HEK293 (cell line): Measurements from ENCODE around the gene IER2.

Source experiments
- GLI4 ChIP-seq: fragments of 450-650 bp; formaldehyde crosslinking; IDR thresholded peaks from 2 replicates; pipeline ENCODE4 v1.5.1; 2016; ENCODE audit warnings: missing biosample characterization, missing genetic modification characterization
- ZNF146 ChIP-seq: fragments of 450-650 bp; formaldehyde crosslinking; IDR thresholded peaks from 2 replicates; pipeline ENCODE4 v1.5.1; 2016; ENCODE audit warnings: missing biosample characterization, missing genetic modification characterization
- ZNF16 ChIP-seq: fragments of 450-650 bp; formaldehyde crosslinking; IDR thresholded peaks from 2 replicates; pipeline ENCODE4 v1.5.1; 2016; ENCODE audit warnings: low read depth, missing biosample characterization, missing genetic modification characterization
- ZNF175 ChIP-seq: fragments of 450-650 bp; formaldehyde crosslinking; IDR thresholded peaks from 2 replicates; pipeline ENCODE4 v1.5.1; 2016; ENCODE audit warnings: missing biosample characterization, missing genetic modification characterization
- ZNF24 ChIP-seq: fragments of 450-650 bp; formaldehyde crosslinking; IDR thresholded peaks from 2 replicates; pipeline ENCODE4 v1.5.1; 2016; ENCODE audit warnings: missing biosample characterization, missing genetic modification characterization
- ZNF510 ChIP-seq: fragments of 450-650 bp; formaldehyde crosslinking; IDR thresholded peaks from 2 replicates; pipeline ENCODE4 v1.5.1; 2018; ENCODE audit warnings: mild to moderate bottlenecking, missing genetic modification characterization, missing biosample characterization; ENCODE audit not compliant: insufficient replicate concordance
- ZNF558 ChIP-seq: fragments of 450-650 bp; formaldehyde crosslinking; IDR thresholded peaks from 2 replicates; pipeline ENCODE4 v1.5.1; 2016; ENCODE audit warnings: missing biosample characterization, missing genetic modification characterization
- ZNF704 ChIP-seq: fragments of 450-650 bp; formaldehyde crosslinking; IDR thresholded peaks from 2 replicates; pipeline ENCODE4 v1.5.1; 2016; ENCODE audit warnings: missing biosample characterization, missing genetic modification characterization
- ZSCAN30 ChIP-seq: fragments of 450-650 bp; IDR thresholded peaks from 2 replicates; pipeline ENCODE4 v1.5.1; 2018; ENCODE audit warnings: missing biosample characterization, mild to moderate bottlenecking, missing genetic modification characterization, moderate library complexity
- TF ChIP-seq, protein P1 (sequence below): fragments of 450-650 bp; formaldehyde crosslinking; IDR thresholded peaks from 2 replicates; pipeline ENCODE4 v1.5.1; 2016; ENCODE audit warnings: missing biosample characterization, missing genetic modification characterization
- TF ChIP-seq, protein P2 (sequence below): fragments of 450-650 bp; formaldehyde crosslinking; IDR thresholded peaks from 2 replicates; pipeline ENCODE4 v1.5.1; 2016; ENCODE audit warnings: missing biosample characterization, missing genetic modification characterization, borderline replicate concordance
- TF ChIP-seq, protein P3 (sequence below): sonication (generic); formaldehyde crosslinking; IDR thresholded peaks from 2 replicates; pipeline ENCODE4 v1.8.1; 2022; ENCODE audit warnings: mild to moderate bottlenecking, moderate library complexity, missing genetic modification reagents
- TF ChIP-seq, protein P4 (sequence below): fragments of 450-650 bp; formaldehyde crosslinking; IDR thresholded peaks from 2 replicates; pipeline ENCODE4 v1.5.1; 2016; ENCODE audit warnings: missing biosample characterization, missing genetic modification characterization

DNA sequence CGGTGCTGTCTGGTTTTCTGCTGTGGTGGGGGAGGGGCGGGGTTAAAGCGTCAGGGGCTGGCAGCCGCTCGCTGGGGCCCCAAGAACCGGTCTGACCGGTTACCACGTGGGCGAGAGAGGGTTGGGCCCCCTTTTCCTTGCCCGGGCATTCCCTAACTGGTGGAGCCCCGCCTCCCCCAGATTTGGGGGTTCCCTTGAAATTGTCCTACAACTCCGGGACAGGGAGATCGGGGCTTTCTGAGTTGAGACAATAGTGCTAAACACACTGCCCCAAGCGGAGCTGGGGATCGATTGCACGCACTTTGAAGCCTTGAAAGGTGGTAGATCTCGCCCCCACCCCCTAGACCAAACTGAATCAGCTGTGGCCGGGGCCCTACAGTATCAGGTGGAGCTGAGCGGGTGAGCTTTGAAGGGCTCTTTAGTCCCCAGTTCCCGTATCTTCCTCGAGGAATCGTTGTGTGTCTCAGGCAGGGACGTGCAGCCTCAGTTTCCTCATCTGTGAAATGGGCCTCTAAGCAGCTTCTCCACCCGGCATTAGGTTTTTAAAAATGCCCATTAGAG is 4.8 kb downstream of the IER2 start:
- TF ChIP-seq, protein P1, sequence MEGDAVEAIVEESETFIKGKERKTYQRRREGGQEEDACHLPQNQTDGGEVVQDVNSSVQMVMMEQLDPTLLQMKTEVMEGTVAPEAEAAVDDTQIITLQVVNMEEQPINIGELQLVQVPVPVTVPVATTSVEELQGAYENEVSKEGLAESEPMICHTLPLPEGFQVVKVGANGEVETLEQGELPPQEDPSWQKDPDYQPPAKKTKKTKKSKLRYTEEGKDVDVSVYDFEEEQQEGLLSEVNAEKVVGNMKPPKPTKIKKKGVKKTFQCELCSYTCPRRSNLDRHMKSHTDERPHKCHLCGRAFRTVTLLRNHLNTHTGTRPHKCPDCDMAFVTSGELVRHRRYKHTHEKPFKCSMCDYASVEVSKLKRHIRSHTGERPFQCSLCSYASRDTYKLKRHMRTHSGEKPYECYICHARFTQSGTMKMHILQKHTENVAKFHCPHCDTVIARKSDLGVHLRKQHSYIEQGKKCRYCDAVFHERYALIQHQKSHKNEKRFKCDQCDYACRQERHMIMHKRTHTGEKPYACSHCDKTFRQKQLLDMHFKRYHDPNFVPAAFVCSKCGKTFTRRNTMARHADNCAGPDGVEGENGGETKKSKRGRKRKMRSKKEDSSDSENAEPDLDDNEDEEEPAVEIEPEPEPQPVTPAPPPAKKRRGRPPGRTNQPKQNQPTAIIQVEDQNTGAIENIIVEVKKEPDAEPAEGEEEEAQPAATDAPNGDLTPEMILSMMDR, result no peak
- TF ChIP-seq ZNF510, result no peak
- TF ChIP-seq ZNF704 (tag by site-specific recombination), result no peak
- no peak for TF ChIP-seq ZNF175 (tag by site-specific recombination)
- TF ChIP-seq ZNF558 (tag by site-specific recombination), result 0 out of 2 replicates have a peak, but pooled peaks have one; percentile 13
- TF ChIP-seq, protein P2, sequence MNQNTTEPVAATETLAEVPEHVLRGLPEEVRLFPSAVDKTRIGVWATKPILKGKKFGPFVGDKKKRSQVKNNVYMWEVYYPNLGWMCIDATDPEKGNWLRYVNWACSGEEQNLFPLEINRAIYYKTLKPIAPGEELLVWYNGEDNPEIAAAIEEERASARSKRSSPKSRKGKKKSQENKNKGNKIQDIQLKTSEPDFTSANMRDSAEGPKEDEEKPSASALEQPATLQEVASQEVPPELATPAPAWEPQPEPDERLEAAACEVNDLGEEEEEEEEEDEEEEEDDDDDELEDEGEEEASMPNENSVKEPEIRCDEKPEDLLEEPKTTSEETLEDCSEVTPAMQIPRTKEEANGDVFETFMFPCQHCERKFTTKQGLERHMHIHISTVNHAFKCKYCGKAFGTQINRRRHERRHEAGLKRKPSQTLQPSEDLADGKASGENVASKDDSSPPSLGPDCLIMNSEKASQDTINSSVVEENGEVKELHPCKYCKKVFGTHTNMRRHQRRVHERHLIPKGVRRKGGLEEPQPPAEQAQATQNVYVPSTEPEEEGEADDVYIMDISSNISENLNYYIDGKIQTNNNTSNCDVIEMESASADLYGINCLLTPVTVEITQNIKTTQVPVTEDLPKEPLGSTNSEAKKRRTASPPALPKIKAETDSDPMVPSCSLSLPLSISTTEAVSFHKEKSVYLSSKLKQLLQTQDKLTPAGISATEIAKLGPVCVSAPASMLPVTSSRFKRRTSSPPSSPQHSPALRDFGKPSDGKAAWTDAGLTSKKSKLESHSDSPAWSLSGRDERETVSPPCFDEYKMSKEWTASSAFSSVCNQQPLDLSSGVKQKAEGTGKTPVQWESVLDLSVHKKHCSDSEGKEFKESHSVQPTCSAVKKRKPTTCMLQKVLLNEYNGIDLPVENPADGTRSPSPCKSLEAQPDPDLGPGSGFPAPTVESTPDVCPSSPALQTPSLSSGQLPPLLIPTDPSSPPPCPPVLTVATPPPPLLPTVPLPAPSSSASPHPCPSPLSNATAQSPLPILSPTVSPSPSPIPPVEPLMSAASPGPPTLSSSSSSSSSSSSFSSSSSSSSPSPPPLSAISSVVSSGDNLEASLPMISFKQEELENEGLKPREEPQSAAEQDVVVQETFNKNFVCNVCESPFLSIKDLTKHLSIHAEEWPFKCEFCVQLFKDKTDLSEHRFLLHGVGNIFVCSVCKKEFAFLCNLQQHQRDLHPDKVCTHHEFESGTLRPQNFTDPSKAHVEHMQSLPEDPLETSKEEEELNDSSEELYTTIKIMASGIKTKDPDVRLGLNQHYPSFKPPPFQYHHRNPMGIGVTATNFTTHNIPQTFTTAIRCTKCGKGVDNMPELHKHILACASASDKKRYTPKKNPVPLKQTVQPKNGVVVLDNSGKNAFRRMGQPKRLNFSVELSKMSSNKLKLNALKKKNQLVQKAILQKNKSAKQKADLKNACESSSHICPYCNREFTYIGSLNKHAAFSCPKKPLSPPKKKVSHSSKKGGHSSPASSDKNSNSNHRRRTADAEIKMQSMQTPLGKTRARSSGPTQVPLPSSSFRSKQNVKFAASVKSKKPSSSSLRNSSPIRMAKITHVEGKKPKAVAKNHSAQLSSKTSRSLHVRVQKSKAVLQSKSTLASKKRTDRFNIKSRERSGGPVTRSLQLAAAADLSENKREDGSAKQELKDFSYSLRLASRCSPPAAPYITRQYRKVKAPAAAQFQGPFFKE (tag by site-specific recombination), result no peak
- TF ChIP-seq, protein P3, sequence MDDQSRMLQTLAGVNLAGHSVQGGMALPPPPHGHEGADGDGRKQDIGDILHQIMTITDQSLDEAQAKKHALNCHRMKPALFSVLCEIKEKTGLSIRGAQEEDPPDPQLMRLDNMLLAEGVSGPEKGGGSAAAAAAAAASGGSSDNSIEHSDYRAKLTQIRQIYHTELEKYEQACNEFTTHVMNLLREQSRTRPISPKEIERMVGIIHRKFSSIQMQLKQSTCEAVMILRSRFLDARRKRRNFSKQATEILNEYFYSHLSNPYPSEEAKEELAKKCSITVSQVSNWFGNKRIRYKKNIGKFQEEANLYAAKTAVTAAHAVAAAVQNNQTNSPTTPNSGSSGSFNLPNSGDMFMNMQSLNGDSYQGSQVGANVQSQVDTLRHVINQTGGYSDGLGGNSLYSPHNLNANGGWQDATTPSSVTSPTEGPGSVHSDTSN (CRISPR knock-in tag), result no peak
- no peak for TF ChIP-seq GLI4
- no peak for TF ChIP-seq ZNF146 (tag by site-specific recombination)
- TF ChIP-seq ZNF16 (tag by site-specific recombination), result no peak
- TF ChIP-seq ZSCAN30, result no peak
- peak; percentile 42; the same call in 1 of the 2 replicates for TF ChIP-seq ZNF24 (tag by site-specific recombination)
- TF ChIP-seq, protein P4, sequence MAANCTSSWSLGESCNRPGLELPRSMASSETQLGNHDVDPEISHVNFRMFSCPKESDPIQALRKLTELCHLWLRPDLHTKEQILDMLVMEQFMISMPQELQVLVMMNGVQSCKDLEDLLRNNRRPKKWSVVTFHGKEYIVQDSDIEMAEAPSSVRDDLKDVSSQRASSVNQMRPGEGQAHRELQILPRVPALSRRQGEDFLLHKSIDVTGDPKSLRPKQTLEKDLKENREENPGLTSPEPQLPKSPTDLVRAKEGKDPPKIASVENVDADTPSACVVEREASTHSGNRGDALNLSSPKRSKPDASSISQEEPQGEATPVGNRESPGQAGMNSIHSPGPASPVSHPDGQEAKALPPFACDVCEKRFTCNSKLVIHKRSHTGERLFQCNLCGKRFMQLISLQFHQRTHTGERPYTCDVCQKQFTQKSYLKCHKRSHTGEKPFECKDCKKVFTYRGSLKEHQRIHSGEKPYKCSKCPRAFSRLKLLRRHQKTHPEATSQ (tag by site-specific recombination), result no peak
